ENCODE data around the gene BST1.

DNA sequence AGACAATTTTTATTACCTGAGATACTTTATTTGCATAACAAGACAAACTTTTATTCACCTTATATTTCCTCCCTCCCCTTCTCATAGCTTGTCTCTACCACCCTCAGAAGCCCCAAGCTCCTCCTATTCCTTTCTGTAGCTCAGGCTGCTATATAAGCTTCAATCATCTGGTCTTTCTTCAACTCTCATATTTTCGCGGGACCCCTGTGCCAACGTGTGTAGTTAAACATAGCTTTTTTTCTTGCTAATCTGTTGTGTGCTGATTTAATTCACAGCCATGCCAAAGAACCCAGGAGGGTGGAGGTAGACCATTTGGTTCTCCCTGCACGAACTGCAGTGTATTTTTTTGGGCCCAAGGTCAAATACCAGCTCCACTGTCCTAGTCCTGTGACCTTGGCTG is 54.2 kb downstream of the BST1 start:
- TF ChIP-seq, protein P1, sequence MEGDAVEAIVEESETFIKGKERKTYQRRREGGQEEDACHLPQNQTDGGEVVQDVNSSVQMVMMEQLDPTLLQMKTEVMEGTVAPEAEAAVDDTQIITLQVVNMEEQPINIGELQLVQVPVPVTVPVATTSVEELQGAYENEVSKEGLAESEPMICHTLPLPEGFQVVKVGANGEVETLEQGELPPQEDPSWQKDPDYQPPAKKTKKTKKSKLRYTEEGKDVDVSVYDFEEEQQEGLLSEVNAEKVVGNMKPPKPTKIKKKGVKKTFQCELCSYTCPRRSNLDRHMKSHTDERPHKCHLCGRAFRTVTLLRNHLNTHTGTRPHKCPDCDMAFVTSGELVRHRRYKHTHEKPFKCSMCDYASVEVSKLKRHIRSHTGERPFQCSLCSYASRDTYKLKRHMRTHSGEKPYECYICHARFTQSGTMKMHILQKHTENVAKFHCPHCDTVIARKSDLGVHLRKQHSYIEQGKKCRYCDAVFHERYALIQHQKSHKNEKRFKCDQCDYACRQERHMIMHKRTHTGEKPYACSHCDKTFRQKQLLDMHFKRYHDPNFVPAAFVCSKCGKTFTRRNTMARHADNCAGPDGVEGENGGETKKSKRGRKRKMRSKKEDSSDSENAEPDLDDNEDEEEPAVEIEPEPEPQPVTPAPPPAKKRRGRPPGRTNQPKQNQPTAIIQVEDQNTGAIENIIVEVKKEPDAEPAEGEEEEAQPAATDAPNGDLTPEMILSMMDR (IDR thresholded peaks at IDR 0.05; ENCODE audit: insufficient read depth, low read length), result no peak
- TF ChIP-seq, protein P2, sequence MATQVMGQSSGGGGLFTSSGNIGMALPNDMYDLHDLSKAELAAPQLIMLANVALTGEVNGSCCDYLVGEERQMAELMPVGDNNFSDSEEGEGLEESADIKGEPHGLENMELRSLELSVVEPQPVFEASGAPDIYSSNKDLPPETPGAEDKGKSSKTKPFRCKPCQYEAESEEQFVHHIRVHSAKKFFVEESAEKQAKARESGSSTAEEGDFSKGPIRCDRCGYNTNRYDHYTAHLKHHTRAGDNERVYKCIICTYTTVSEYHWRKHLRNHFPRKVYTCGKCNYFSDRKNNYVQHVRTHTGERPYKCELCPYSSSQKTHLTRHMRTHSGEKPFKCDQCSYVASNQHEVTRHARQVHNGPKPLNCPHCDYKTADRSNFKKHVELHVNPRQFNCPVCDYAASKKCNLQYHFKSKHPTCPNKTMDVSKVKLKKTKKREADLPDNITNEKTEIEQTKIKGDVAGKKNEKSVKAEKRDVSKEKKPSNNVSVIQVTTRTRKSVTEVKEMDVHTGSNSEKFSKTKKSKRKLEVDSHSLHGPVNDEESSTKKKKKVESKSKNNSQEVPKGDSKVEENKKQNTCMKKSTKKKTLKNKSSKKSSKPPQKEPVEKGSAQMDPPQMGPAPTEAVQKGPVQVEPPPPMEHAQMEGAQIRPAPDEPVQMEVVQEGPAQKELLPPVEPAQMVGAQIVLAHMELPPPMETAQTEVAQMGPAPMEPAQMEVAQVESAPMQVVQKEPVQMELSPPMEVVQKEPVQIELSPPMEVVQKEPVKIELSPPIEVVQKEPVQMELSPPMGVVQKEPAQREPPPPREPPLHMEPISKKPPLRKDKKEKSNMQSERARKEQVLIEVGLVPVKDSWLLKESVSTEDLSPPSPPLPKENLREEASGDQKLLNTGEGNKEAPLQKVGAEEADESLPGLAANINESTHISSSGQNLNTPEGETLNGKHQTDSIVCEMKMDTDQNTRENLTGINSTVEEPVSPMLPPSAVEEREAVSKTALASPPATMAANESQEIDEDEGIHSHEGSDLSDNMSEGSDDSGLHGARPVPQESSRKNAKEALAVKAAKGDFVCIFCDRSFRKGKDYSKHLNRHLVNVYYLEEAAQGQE (IDR thresholded peaks at IDR 0.05; ENCODE audit: insufficient replicate concordance, low read depth), result no peak
- no peak for TF ChIP-seq POLR2AphosphoS5 (IDR thresholded peaks at IDR 0.05; ENCODE audit: low read depth)

All from HL-60 (cell line).